Measurements from ENCODE around the gene ART3.

Gene ART3

GRCh38 chr4:76078033-76078613, 3.6 kb downstream of the ART3 start:
- TF ChIP-seq, protein P1, sequence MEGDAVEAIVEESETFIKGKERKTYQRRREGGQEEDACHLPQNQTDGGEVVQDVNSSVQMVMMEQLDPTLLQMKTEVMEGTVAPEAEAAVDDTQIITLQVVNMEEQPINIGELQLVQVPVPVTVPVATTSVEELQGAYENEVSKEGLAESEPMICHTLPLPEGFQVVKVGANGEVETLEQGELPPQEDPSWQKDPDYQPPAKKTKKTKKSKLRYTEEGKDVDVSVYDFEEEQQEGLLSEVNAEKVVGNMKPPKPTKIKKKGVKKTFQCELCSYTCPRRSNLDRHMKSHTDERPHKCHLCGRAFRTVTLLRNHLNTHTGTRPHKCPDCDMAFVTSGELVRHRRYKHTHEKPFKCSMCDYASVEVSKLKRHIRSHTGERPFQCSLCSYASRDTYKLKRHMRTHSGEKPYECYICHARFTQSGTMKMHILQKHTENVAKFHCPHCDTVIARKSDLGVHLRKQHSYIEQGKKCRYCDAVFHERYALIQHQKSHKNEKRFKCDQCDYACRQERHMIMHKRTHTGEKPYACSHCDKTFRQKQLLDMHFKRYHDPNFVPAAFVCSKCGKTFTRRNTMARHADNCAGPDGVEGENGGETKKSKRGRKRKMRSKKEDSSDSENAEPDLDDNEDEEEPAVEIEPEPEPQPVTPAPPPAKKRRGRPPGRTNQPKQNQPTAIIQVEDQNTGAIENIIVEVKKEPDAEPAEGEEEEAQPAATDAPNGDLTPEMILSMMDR (IDR thresholded peaks at IDR 0.05; ENCODE audit: insufficient read depth, low read depth, low read length, missing control alignments): no peak

DNA sequence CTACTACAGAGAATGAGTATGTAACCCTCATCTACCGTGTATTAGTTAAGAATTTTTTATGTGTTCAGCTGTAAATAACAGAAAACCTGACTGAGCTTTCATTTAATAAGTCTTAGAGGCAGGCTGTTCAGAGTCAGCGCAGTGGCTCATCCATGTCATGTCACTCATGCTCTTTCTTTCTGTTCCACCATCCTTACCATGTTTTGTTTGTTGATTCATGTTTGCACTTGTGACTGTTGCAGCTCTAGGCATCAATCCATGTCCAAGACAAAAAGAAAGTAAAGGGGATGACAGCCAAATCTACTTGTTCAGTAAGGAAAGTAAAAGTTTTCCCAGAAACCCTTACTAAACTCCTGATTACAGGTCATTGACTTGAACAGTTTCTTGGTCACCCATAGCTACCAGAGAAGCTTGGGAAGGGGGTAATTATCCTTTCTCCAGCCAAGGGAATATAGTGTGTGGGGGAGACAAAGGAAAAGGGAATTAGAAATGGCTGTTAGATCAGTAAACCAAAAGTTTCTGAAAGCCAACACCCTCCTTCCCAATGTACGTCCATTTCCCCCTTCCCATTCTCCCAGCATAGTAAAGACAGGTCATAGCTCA, 9.0 kb downstream of the ART3 start:
- TF ChIP-seq, protein P1 (IDR thresholded peaks at IDR 0.05; ENCODE audit: insufficient read depth, low read depth, low read length, missing control alignments): no peak
- H3K4me3 ChIP-seq (ENCODE audit: low read length): no peak overlapping the region
- peak; percentile 74 for DNase-seq (ENCODE audit: low read depth)

More at GRCh38 chr4:76078033-76078613, 3.6 kb downstream of the ART3 start:
- DNase-seq (ENCODE audit: low read depth): no peak
- H3K4me3 ChIP-seq (ENCODE audit: low read length): no peak overlapping the region

GRCh38 chr4:76084542-76084941, 10.0 kb downstream of the ART3 start:
- no peak for DNase-seq (ENCODE audit: low read depth)
- H3K4me3 ChIP-seq (ENCODE audit: low read length): no peak overlapping the region
- TF ChIP-seq, protein P1 (IDR thresholded peaks at IDR 0.05; ENCODE audit: insufficient read depth, low read depth, low read length, missing control alignments): no peak

GRCh38 chr4:76087007-76087769, 12.7 kb downstream of the ART3 start:
- H3K4me3 ChIP-seq (ENCODE audit: low read length): no peak overlapping the region
- TF ChIP-seq, protein P1 (IDR thresholded peaks at IDR 0.05; ENCODE audit: insufficient read depth, low read depth, low read length, missing control alignments): peak; percentile 82
- peak; percentile 81 for DNase-seq (ENCODE audit: low read depth)

DNA sequence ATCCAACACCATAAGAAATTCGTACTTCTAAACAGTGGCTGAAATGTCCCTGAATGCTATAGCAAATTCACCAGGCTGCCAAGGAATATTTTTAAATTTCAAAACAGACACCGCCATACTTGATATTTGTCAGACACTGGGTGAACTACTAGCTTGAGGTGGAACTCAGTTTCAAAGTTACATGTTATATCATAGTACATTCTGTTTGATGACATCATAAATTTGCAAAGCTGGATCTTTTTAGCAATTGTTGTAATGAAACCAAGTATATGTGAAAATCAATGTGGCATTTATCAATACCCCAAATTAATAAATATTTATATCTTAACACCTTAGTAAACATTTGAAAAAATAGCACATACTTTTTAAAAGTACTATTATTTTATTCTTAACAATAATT, 14.2 kb downstream of the ART3 start:
- TF ChIP-seq, protein P1 (IDR thresholded peaks at IDR 0.05; ENCODE audit: insufficient read depth, low read depth, low read length, missing control alignments): no peak
- DNase-seq (ENCODE audit: low read depth): no peak
- H3K4me3 ChIP-seq (ENCODE audit: low read length): no peak overlapping the region

DNA sequence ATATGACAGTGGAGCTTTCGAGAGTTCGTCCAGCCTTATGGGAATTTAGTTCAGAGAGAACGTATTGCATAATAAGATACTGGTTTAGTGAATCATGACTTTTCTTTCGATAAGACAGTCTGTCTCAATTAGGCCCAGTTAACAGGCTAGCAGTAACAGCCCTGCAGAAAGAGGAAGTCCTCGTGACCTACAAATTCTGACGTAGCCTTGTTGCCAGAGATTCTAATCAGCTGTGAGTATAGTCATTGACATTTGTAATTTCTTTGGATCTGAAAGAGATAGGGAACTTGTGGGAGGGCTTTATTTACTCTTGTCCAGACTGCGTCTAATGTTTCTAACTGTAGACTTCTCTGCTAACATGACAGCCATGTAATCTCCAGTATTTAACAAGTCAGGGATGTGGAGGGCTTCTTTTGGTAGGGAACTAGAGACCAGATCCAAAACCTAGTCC, 15.8 kb downstream of the ART3 start:
- TF ChIP-seq, protein P1 (IDR thresholded peaks at IDR 0.05; ENCODE audit: insufficient read depth, low read depth, low read length, missing control alignments): no peak
- peak; percentile 97 for DNase-seq (ENCODE audit: low read depth)
- no peak overlapping the region for H3K4me3 ChIP-seq (ENCODE audit: low read length)
